Stimulated activated CD8-positive, alpha-beta memory T cell treated with anti-CD3 and anti-CD28 coated beads, Interleukin-12 subunit alpha, Interleukin-12 subunit beta, amount 100 ng/mL, for 4 hours (primary cell): ENCODE measurements around the gene RBKS.

ENCODE experiments used
- DNase-seq: peaks from one replicate; pipeline ENCODE4 v3.0.0-alpha.2; 2020; ENCODE audit warnings: low read depth

Gene RBKS

DNA sequence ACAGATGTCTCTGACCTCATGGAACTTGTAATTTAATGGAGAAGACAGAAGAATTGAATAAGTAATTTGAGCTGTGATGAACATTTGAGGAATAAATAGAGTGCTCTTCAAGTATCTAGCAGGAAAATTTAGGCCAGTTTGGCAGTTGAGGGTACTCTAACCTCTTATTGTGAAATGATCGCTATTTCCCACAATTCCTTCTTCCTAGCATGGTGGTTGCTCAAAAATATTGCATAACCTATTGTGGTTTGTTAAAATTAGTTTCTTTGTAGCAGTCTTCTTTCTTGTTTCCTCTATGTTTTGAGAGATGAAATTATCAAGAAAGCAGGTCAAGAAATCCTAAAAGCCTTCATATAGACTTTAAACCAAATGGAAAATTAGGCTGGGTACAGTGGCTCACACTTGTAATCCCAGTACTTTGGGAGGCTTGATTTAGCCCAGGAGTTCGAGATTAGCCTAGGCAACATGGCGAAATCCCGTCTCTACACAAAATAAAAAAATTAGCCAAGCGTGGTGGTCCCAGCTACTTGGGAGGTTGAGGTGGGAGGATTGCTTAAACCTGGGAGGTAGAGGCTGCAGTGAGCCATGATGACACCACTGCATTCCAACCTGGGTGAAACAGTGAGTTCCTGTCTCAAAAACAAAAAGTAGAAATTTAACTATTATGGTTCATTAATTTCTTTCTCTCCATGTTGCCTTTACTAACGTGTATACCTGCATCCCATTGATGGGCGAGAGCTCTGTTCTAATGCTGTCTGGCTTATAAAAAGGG lies 58.7 kb downstream of the RBKS start:
- no peak for DNase-seq

DNA sequence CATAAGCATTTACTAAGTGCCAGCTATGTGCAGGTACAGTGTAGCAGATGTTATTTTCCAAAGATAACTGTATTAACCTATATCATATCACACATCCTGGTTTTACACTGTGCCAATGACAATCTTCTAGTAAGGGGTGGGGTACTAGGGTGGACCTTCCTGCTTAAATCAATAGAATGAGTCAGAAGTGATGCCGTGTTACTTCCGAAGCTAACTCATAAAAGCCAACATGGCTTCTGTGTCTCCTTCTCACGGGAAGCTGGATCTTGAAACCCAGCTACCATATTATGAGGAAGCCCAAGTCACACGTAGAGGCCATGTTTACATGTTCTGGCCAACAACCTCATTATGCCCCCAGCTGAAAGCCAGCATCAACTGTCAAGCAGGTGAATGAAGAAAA lies 59.5 kb downstream of the RBKS start:
- no peak for DNase-seq

DNA sequence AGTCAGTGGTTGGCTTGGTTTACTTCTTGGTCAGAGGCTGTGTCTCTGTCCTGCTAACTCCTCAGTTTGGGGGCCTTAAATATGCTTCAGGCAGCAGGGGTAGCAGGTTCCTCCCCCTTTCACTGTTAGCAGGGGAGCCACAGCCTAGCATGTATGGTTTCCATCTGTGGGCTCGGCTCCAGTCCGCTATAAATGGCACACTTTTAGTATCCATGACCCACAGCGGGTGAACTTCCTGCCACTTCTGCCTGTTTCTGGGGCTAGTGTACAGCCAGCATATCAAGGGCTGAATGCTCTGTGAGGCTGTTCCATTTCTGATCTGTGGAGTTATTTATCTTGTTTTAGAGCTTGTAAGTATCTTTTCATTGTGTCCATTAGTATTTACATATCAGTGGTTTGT lies 60.4 kb downstream of the RBKS start:
- DNase-seq = no peak

DNA sequence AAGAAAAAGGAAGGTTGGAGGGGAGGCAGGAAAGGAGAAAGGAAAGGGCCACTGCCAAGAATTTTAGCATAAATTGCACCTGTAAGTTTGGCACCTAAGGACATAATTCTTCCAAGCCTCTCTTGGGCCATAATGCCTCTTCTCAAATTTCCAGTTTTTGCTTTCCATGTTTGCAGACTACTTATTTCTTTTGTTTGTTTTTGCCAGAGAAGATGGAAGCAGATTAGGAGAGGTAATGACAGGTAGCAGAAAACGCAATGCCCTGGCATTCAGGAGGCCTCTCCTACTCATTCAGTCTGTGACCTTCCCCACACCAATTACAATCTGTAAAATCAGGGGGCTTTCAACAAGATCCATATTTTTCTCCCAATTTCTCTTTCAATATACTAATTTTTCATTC lies 61.9 kb downstream of the RBKS start:
- no peak for DNase-seq

DNA sequence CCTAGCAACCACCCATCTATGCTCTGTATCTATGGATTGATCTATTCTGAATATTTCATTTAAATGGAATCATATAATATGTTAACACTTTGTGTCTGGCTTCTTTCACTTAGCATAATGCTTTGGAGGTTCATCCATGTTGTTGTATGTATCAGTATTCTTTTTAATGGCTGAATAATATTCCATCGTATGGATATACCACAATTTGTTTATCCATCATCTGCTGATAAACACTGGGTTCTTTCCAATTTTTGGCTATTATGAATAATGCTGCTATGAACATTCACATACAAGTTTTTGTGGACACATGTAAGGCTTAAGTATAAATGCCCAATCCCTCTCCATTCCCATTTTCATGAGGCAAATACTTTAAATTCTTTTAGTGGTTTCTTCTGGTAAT lies 65.8 kb downstream of the RBKS start:
- no peak for DNase-seq

DNA sequence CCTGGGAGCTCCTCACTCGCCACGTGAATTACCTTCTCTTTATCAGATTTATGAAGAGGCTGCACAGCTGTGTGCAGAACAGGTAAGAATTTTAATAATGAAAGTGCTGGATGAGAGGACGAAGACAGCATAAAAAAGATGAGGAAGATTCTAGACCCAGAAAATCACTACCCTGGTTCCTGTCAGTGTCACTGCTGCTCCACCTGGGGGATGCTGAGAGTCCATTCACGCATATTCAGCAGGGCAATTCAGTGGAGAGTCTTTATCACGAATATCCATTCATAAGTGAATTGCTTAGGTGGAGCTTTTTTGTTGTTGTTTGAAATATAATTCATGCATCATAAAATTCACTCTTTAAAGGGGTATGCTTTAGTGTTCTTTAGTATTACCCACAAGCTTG lies 66.6 kb downstream of the RBKS start:
- DNase-seq = no peak

DNA sequence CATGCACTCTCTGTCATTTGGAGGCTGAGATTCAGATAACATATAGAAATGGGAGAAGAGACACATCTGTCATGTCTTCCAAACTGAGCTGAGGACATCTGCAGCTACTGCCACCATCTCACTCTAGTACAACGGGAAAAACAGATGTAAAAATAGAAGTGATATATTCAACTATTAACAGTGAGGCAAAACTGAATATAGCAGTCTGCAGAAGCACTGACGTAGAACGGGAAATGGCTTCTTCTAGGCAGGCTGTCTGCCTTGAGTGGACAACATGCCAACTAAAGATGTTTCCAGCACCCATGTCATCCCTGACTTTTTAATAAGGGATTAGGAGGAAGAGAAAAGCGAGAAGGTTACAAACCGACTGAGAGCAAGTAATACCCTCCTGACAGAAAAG lies 67.1 kb downstream of the RBKS start:
- DNase-seq = no peak

DNA sequence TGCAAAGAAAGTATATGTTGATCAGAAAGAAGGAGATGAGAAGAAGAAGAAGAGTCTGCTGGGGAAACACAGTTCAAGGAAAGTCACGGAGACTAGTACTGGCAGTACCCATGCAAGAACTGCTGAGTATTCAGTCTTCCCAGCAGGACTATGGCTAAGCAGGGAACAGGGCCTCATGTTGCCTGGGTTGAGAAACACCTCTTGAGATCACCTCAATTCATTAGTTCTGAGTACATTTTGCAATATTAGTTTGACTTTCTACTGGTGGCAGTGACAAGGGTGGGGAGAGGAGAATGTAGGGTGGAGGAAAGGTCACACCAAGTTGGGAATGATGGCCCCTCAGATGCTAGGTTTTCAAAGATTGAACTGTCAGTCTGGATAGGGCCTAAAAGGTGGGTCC lies 68.1 kb downstream of the RBKS start:
- no peak for DNase-seq

DNA sequence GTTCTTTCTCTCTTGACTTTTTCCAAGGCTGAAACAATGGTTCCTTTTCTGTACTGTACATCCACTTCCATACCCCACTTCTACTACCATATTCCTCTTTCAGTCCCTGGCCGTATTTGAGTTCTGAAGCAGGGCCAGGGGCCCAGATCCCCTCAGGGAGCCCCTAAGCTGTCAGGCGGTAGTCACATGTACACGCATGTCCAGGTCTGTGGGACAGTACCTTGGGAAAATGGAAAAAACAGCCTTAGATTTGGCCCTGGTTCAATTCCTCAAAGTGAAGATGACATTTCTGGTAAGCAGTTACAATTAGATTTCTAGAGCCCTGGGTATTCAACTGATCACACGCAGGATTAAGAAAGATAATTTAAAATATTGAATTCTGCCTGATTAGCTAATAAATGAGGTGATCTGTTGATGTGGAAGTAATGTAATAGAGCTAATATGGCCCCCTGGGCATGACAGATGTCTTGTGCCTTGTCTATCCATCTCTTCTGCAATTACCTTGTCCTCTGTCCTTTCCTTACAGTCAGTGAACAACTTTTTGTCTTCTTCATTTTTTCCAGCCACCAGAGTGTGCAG lies 74.2 kb downstream of the RBKS start:
- no peak for DNase-seq

DNA sequence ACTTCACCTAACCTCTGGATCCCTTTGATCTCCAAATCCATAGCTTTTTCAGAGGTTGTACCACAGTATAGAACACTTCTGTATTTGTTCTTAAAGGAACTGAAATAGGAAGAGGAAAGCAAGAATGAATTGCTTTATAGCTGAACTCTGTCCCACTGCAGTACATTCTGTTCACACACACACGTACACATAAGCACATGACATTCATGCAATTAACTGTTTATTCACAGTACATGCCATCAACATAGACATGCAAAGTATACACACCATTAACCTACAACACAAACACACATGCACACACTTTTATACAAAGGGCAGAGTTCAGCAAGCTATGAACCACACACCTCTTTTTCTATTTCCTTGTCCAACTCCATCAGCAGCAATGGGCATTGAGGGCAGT lies 75.4 kb downstream of the RBKS start:
- DNase-seq = no peak

DNA sequence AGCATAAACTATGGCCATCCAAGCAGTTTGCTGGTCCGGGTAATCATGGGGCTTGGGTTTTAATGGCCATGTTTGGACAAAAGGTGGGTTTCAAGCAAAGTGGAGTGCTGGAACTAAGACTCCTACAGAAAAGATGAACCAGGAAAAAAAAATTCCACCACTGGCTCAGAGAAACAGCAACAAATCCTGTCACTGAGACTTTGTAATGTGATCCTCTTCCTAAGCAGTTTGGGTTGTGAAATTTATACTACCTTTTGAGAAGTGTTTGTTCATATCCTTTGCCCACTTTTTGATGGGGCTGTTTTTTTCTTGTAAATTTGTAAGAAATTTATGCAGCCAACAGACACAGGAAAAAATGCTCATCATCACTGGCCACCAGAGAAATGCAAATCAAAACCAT lies 78.4 kb downstream of the RBKS start:
- DNase-seq = no peak

DNA sequence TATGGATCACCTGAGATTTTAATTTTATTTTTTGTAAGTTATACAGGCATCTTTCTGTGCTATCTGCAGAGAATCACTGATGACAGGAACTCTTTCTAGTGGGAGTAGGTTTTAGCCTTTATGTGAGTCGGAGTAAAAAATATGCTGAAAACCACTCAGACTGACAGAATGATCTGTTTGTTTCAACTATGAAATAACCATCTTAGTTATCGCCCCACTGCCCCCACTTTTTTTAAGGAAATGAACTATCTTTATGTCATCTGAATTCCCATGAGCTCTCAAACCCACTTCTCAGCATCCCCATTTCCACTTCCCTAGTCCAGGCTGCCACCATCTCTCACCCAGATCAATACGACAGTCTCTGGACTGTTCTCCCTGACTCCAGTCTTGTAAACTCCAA lies 79.7 kb downstream of the RBKS start:
- DNase-seq = no peak

DNA sequence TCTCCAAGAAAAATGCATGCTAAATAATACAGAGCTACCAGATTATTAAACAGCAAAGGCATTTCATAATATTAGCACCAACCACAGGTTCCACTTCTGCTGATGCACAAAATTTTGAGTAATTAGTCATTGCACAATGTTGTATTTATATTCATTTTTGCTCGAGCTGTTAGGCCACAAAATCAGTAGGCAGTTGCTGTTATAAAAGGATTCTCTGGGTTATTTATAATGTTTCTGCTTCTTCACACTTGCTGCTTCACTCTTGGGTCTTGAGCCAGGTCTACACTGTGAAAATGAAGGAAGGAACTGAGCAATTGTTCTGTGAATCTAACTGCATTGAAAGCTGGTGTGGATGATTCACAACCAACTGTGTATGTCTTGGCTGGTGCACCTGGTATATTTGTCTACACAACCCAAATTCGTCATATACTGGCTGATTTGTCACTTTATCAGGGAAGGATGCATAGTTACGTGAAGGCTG lies 80.4 kb downstream of the RBKS start:
- DNase-seq = no peak

DNA sequence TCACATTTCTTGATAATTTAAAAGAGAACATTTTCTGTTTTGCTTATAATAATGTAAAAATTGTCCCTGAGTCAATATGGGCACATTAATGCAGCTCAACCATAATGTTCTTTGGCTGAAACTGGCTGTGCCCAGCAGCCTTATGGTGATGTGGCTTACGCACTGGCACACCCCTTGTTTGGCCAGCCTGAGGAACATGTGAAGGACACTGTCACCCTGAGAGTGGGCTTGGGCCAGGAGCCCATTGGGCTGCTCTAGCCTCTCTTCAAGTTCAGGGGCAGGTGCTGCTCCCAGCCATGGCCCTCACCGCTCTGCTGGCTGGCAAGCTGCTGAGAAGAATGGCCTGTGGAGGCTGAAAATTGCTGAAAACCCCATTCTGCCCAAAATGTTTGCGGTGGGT lies 81.2 kb downstream of the RBKS start:
- DNase-seq = no peak

DNA sequence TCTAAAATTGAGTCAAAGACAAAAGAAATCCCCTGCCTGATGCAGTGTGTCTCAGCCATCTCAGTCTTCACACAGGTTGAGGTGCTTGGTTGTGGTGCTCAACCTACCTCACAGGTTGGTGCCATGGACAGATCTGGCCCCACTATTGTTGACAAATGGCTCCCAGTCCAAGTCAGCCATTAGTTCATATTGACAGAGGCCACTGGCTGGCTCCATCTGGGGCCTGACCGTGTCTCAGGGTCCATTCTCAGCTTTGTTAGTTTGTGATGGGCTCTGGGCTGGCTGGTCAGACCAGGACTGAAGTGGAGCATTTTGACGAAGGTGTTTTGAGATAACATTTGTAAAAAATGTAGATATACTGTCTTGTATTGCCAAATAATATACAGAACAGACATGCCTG lies 81.8 kb downstream of the RBKS start:
- no peak for DNase-seq

DNA sequence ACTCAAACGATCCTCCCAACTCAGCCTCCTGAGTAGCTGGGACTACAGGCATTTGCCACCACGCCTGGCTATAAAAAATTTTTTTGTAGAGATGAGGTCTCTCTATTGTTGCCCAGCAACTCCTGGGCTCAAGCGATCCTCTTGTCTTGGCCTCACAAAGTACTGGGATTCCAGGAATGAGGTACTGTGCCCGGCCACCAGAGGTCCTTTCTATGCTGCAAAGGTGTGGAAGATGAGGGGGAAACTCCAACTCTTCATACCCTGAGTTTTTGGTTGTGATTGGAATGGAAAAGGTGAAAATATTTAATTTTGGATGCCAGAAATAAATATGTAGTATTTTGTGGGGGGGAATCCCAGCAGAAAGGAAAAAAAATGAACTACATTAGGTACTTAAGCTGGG lies 82.7 kb downstream of the RBKS start:
- DNase-seq = no peak

DNA sequence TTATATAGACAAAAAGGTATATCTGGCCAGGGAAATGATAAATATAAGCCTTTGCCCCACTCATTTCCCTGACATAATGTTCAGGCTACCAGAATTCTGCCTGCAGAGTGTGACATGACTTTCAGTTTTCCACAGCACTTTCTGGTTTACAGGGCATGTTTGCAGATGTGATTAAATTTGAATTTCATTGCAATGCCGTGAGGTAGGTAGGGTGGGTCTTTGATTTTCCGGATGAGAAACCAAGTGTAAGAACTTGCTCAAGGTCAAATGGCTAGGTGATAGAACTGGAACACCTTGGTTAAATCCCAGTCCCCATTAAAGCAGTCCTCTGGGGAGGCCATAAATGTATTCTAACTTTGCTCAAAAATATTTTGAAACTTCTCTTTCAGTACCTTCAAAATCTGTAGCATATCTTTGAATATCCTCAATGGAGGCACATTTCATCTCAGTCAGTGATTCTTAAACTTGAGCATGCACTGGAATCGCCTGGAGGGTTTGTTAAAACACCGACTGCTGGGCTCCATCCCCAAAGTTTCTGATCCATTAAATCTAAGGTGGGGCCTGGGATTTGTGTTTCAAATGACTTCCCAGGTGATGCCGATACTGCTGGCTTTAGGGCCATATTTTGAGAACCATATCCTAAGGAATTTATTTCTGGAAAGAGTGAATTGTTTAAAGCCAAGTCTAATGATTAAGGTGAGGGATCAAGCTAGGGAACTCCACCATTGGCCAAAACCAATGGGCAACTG lies 83.7 kb downstream of the RBKS start:
- no peak for DNase-seq

DNA sequence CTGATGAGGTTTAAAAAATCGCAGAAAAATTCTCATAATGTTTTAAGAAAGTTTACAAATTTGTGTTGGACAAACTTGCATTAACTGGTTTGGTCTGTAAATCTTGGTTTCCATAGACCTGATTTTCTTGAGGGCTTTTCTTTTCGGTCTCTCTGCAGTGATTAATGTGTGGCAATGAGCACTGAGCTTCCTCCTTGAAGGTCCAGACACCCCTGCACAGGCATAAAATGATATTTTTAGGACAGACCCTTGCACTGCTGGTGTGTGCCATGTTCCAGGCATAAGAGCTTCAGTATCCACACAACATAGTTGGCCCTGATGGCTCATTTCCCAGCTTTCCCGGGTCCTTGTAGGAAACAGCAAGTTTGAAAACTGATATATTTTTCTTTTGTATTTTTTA lies 85.0 kb downstream of the RBKS start:
- no peak for DNase-seq

DNA sequence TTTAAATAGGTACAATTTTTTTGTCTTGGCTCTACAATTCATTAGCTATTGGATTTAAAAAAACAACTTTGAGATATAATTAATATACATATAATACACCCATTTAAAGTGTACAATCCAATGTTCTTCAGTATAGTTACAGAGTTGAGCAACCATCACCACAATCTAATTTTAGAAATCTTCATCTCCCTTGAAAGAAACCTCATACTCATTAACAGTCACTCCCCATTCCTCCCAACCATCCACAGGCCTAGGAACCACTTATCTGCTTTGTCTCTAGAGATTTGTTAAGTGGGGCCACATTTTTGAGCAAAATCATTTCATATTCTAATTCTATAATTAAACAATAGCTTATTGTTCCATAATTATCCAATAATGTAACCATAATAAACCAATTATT lies 86.0 kb downstream of the RBKS start:
- DNase-seq = no peak

DNA sequence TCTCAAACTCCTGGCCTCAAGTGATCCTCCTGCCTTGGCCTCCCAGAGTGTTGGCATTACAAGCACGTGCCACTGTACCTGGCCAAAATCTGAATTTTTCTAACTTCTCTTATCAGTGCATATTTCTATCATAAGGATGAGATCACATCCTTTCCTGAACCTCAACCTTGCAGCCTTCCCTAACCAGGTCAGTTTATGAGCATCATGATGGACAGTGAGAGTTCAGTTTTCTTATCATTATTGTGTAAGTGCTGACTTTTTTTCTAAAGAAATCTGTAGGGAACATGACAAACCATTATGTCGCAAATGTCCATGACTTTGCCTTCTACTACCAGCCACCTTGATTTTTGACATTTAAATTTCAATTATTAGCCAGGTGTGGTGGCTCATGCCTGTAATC lies 87.1 kb downstream of the RBKS start:
- DNase-seq = no peak

DNA sequence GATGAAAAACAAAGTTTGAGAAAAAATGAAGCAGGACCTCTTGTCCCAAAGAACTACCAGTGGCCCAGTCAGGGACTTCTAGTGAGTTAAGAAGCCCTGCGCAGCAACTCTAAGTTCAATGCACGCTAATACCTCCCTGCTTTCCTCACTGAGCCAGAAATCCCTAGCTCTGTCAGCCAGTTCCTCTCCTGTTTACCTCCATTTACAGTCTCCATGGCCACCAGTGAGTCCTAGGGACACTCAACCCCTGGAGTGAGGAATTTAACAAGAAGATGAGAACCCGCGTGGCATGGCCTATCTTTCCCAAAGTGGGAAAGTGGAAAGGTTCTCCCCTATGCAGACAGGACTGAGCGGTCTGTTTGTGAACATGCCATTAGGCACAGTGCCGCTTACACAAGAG lies 87.6 kb downstream of the RBKS start:
- no peak for DNase-seq

DNA sequence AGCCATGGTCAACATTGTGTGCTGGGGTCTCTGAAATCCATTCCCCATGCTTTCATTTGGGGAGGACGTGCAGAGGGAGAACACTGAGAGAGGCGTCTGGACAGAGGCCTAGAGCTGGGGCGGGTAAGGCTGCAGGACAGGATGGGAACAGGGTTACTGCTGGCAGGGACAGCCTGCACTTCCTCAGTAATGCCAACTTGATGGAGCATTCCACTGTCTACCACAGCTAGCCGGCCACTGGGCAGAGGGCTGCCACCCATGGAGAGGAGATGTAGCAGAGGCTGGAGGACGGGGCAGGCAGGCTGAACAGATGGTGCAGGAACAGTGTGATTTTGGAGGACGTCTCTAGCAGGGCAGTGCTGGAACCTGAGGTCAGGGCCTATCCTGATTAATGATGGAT lies 89.3 kb downstream of the RBKS start:
- no peak for DNase-seq

DNA sequence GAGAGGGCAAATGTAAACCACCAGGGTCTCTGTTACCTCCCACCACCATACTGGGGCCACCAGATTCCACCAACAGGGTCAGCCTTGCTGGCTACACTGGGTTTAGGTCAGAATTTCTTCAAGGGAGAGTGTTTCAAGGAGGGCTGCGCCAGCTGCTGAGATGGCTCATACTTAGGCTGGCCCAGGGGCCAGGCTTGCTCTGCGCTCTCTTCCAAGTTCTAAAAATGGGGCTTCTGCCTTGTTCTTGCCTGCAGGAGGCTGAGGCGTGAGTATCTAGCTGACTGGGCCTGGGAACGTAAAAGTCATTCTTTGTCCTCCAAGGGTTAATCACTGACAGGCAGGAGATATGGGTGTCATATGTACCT lies 90.6 kb downstream of the RBKS start:
- DNase-seq = no peak
